Stimulated activated CD4-positive, alpha-beta T cell treated with anti-CD3 and anti-CD28 coated beads, Interleukin-12 subunit alpha, Interleukin-12 subunit beta, amount 100 ng/mL, for 24 hours (primary cell): ENCODE data around the gene CCDC73.
"Not testable (repeated sequence)": the region's sequence is repeated elsewhere in the genome, so short reads cannot be mapped to it uniquely, and the experiment has no call there.

Experiments used
- DNase-seq, 2 experiments: peaks; one replicate each; pipeline ENCODE4 v3.0.0-alpha.2; 2020; ENCODE audit warnings: low read depth in 2 of 2

The CCDC73 gene

GRCh38 chr11:32705309-32706033, 89.0 kb downstream of the CCDC73 start:
- DNase-seq: no peak

- DNase-seq: no peak
Measured at GRCh38 chr11:32704775-32705174, 89.7 kb downstream of the CCDC73 start.

DNA sequence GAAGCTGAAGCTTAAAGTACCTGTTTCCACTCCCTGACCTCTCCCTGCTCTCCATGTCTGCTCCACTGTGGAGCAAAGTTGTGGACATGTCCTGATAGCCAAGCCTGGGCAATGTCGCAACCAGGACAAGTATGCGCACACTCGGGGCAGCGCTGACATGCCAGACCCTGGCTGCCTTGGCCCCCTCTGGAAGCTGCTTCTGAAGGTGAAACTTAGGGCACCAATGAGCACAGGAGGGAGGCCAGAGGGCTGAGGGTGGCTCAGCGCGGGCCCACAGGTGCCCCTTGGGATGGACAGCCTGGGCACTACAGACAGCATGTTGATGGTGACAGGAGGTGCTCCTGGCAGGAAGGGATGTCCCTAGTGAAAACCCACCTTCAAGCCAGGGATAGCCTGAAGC, 90.2 kb downstream of the CCDC73 start:
- DNase-seq: no peak

DNA sequence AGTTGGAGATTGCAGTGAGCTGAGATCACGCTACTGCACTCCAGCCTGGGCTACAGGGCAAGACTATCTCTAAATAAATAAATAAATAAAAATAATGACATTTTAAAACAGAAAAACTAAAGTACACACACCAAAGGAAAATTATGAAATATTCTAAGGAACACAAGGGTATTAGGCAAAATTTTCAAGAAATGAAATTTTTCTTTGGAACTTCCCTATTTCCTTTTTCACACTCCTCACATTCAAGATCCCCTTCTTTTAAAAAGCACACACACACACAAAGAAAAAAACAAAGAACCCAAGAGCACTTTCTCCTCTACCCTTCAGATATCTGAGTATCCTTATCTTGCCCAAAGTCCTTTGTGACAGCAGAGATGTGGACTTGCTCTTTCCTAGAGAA, 92.8 kb downstream of the CCDC73 start:
- no peak for DNase-seq

DNA sequence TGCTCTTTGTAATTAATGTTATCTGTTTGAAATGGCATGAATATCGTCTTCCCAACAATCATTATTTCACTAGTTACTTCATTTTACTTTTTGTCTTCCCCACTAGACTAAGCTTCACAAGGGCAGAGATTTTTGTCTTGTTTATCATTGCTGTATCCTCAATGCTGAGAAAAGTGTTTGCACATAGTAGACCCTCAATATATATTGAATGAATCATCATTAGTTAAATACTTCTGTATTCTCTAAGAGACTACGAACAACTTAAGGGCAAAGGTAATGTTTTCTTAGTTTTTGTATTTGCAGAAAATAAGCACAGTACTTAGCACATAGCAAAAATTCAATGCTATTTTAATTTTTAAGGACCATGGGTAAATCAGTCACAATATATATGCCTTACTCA, 95.9 kb downstream of the CCDC73 start:
- no peak for DNase-seq

DNA sequence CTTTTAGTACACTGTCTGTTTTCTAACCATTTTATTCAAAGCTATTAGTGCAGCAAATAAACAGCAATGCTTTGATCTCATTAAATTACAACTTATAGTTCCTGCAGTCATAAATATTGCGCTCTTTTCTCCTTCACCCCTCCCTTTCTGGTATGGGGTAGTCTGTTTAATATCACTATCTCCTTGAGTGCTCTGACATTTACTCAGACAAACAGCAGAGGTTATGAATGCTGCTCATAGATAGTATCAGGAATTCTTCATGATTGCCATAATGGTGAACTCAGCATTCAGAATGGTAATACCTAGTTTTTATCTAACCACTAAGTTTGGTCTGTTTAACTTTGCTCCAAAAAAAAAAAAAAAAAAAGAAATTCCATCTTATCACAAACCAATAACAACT, 123.4 kb downstream of the CCDC73 start:
- DNase-seq: no peak

- no peak for DNase-seq
Measured at GRCh38 chr11:32659672-32660071, 134.8 kb downstream of the CCDC73 start.

GRCh38 chr11:32658639-32659406, 135.6 kb downstream of the CCDC73 start:
- no peak for DNase-seq

- DNase-seq: no peak
Measured at GRCh38 chr11:32643526-32643925, 150.9 kb downstream of the CCDC73 start.

GRCh38 chr11:32641361-32641760, 153.1 kb downstream of the CCDC73 start:
- no peak for DNase-seq

GRCh38 chr11:32635819-32636218, 158.6 kb downstream of the CCDC73 start:
- DNase-seq: no peak

- DNase-seq: no peak
Measured at GRCh38 chr11:32630844-32631243, 163.6 kb downstream of the CCDC73 start.

DNA sequence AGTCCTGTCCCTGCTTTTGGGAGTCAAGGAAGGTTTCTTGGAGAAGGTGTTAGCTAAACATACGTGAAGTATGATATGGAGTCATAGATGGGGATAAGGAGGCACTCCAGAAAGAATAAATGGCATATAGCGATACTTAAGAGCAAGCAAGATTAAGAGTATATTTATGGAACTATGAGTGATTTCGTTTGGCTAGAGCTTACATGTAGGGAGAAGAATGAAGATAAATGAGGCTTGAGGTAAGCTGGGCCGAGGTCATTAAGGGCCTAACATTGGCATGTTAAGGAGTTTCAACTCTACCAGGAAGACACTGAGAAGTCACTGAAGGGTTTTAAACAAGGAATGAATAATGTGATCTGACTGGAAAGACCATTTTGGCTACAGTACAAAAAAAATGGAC, 177.6 kb downstream of the CCDC73 start:
- no peak for DNase-seq

GRCh38 chr11:32615422-32615821, 179.0 kb downstream of the CCDC73 start:
- no peak for DNase-seq

GRCh38 chr11:32613500-32614151, 180.8 kb downstream of the CCDC73 start:
- no peak for DNase-seq

DNA sequence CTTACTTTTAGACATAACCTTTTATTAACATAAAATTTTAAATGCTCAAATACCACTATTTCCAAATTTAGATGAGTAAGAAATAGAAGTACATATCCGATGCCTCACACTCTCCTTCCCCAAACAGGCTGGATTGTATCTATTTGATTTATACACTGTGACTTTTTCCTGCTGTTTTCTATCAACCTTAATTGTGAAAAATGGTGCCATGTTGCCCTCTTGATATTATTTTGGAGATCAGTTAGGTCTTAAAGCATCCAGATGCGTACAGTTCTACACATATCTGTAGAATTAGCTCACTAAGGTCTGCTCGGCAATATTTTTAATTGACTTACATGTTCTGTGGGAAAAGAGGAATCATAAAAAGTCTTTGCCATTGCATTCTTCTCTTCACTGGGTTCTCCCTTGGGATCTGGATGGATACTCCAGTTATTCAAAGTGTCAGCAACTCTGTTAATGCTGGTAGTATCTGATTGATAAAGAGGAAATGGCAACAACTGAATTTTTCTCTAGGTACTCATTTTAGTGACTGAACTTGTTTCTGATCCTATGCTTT, 183.6 kb downstream of the CCDC73 start:
- no peak for DNase-seq

DNA sequence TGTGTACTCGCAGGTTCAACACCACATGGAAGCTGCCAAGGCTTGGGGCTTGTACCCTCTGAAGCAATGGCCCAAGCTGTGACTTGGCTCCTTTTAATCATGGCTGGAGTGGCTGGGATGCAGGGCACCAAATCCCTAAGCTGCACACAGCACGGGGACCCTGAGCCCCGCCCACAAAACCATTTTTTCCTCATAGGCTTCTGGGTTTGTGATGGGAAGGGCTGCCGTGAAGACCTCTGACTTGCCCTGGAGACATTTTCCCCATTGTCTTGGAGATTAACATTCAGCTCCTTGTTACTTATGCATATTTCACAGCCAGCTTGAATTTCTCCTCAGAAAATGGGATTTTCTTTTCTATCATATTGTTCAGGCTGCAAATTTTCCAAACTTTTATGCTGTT, 185.6 kb downstream of the CCDC73 start:
- not testable (repeated sequence) for DNase-seq

DNA sequence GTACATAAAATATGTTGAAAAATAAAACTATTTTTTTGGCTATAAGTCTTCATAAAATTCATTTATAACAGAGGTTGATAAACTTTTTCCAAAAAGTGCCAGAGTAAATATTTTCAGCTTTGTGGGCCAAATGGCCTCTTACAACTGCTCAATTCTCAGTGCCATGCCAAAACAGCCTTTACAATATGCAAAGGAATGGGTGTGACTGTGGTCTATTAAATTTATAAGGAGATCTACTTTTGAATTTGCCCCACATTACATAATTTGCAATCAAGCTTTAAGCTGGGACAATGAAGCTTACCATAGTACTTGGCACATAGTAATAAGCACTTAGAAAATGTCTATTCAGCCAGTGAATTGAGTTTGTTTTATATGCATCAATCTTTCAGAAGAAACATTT, 188.2 kb downstream of the CCDC73 start:
- no peak for DNase-seq

DNA sequence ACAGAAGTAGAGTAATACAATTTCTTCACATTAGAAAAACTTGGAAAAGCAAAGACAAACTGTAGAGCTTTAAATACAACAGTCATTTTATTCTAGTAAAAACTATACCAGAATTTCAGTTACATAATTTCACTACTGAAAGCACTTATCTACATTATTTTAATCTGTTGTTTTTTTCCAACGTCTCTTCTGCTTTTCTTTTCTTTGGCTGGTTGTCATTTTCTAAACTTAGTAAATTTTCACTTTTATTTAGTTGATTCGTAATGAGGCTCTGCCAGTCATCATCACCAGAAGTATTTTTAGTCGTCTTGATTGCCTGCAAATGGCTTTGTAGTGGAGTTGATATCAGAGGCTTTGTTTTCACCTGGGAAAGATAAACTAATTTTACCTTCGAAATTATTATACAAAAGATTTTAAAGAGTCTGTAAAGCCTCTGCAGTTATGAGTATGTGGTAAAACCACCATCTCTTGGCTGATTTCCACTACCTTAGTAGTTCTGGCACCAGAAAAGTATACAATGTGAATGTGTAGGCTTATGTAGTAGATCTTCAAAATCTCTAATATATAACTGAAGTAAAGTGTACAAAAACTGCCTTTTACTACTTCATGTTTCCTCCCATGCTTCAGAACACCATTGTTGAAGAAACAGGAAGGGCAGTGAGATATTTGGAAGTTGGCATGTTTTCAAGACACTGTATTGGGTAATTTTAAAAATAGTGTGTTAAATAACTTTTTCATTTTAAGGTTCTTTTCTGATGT, 191.6 kb downstream of the CCDC73 start:
- no peak for DNase-seq

DNA sequence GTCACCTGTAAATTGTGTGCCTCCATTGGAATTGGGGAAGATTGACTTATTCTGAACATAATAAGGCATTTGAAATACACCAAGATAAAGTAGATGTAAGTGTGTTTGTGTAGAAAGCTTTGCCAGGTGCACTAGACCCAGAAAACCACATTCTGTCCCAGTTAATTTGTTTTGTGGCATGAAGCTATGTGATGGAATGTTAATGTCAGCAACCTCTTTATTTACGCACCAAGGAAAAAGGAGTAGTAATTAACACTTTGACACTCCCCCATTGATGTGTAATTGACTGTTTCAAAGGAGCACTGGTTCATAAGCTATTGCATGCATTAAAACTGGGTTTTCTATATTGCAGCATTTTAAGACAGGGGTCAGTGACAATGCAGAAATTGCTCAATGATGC, 196.5 kb downstream of the CCDC73 start:
- DNase-seq: no peak

DNA sequence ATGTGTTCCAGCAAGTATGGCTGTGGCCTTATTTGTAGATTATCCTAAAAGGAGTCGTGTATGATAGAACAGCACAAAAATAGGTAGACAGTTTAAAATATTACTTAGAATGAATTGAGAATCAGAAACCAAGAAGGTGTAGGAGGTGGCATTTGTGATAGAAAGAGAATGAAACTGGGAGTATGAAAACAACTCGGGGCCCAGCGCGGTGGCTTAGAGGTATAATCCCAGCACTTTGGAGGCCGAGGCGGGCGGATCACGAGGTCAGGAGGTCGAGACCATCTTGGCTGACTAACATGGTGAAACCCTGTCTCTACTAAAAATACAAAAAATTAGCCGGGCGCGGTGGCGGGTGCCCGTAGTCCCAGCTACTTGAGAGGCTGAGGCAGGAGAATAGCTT, 198.3 kb downstream of the CCDC73 start:
- DNase-seq: peak in 1 of 2 experiments; percentile 38

DNA sequence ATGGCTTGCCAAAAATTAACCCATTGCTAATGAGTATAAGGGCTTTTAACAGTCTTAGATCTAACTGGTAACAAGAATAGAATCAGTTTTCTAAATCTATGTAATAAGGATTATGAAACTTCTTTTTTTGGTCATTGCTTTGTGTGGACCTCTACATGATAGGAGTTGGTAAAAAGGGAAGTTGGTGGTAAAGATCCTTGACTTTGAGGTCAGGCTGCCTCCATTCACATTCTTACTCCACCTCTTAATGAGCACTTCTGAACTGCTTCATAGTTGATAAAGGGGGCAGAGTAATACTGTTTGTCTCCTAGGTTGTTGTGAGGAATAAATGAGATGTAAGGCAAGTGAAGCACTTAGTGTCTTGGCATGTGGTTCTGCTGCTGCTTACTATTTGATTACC, 200.2 kb downstream of the CCDC73 start:
- DNase-seq: no peak
